Measurements from ENCODE around the gene KNOP1. TPM values are rescaled to one million over a fixed set of nuclear protein-coding genes. Genes with fewer than 3 reads are reported as not detected.

The KNOP1 gene
- total and polyA plus RNA-seq, 2 donors (not counting 3 experiments of a cell fraction or from before 2014, with no cell fraction given), result 6.7 to 33.5 TPM

- Histone ChIP-seq H2AFZ (ENCODE audit: low read depth, low read length) (no peak overlapping the region), H3K4me1 (ENCODE audit: control insufficient read depth, extremely low read depth, insufficient read depth, low read length) (no peaks in the 10 kb centered on the region), H3K9me1 (replicated peaks; ENCODE audit: control insufficient read depth, extremely low read depth, insufficient read depth, low read length) (no peaks in the 10 kb centered on the region), H3K9me3 (replicated peaks; ENCODE audit: control insufficient read depth, insufficient read depth, low read length) (no peaks in the 10 kb centered on the region), H3K4me3 (replicated peaks in 1 of 3; ENCODE audit: insufficient read depth in 1 of 3, low read depth in 1 of 3, low read length in 3 of 3) (no peak overlapping the region), H3K36me3 (ENCODE audit: control insufficient read depth in 2 of 2, extremely low read depth in 1 of 2, insufficient read depth in 2 of 2, low read length in 2 of 2) (peaks cover 4 to 12% of the 10 kb centered on the region in 2 experiments), H4K20me1 (replicated peaks; ENCODE audit: control insufficient read depth, extremely low read depth, insufficient read depth, low read length) (no peaks in the 10 kb centered on the region), H3K27ac (ENCODE audit: insufficient read depth, low read depth, low read length) (no peak overlapping the region), H3K79me2 (ENCODE audit: control insufficient read depth, insufficient read depth, low read length) (no peaks in the 10 kb centered on the region), H3K27me3 (ENCODE audit: control insufficient read depth in 2 of 2, insufficient read depth in 2 of 2, low read length in 2 of 2) (no peaks in the 10 kb centered on the region), H3K4me2 (ENCODE audit: insufficient read depth, low read length) (no peak overlapping the region), H3K9ac (replicated peaks; ENCODE audit: extremely low read depth, insufficient read depth, low read length) (no peak overlapping the region)
- CTCF ChIA-PET, result interaction anchor here (1.6 kb wide), 3 partner anchors 17 to 235 kb away, joined by 3 to 4 read pairs (median 3); no protein-coding TSS in a partner anchor
- no peak for TF ChIP-seq FOS (IDR thresholded peaks at IDR 0.05; ENCODE audit: borderline replicate concordance, insufficient read depth, low read length)
- TF ChIP-seq EZH2 (IDR thresholded peaks at IDR 0.05; ENCODE audit: borderline replicate concordance, low read depth, low read length, severe bottlenecking), result no peak
- TF ChIP-seq JUN (IDR thresholded peaks at IDR 0.05; ENCODE audit: borderline replicate concordance, insufficient read depth, insufficient read length, low read depth), result no peak
- no peak for TF ChIP-seq POLR2AphosphoS5 (IDR thresholded peaks at IDR 0.05; ENCODE audit: insufficient read depth, low read depth, low read length)
- TF ChIP-seq GATA2 (IDR thresholded peaks at IDR 0.05; ENCODE audit: insufficient read depth, insufficient read length, low read depth, low read length), result no peak
- TF ChIP-seq CTCF (IDR thresholded peaks at IDR 0.05; ENCODE audit: extremely low read depth in 1 of 2, insufficient read depth in 1 of 2, low read depth in 1 of 2, low read length in 2 of 2), result no peak
- no peak for TF ChIP-seq MYC (IDR thresholded peaks at IDR 0.05; ENCODE audit: low read depth, low read length)
- no peak for TF ChIP-seq MAX (IDR thresholded peaks at IDR 0.05; ENCODE audit: insufficient read depth, insufficient read length)
- no peak for TF ChIP-seq POLR2A (IDR thresholded peaks at IDR 0.05; ENCODE audit: low read depth, low read length)
- intact Hi-C loops (cut with micrococcal nuclease), result no loop called here
- FAIRE-seq (no peak), DNase-seq (ENCODE audit: low read depth, low spot score) (no peak)
- BruUV-seq (replicated peaks), result no TSS peak
- POLR2A ChIA-PET, result no interaction called here
- dilution Hi-C loops (cut with MboI; ENCODE audit: extremely low pct_ligation_motif_present, low sequenced_read_pairs), result no loop called here
Measured at GRCh38 chr16:19672378-19672777, 45.6 kb downstream of the KNOP1 start.

Measured in endothelial cell of umbilical vein (primary cell).